Caco-2 (cell line): ENCODE measurements around the gene HOXA5. TPM values are rescaled to one million over a fixed set of nuclear protein-coding genes. Genes with fewer than 3 reads are reported as not detected.
A peak's percentile ranks its signal among the peaks of the same experiment; 100 is the strongest.

Experiments
- BruUV-seq: library from RNA; stranded (reverse); fragments of 400-500 nt; replicated peaks from 2 replicates; lab custom pipeline; 2021; lab: Mats Ljungman, UMichigan
- CTCF ChIA-PET: fragments of 300-600 bp; sonication (Branson Sonifier 250); formaldehyde crosslinking; loops from one replicate; lab custom pipeline; 2022; ENCODE audit warnings: antibody characterized with exemption; lab: Charles Lee
- POLR2A ChIA-PET: fragments of 300-600 bp; sonication (Branson Sonifier 250); formaldehyde crosslinking; loops from one replicate; lab custom pipeline; 2022; ENCODE audit warnings: antibody characterized with exemption; lab: Charles Lee
- DNase-seq, 2 experiments: peaks; one replicate each; pipeline versions ENCODE4 v3.0.0 to v3.0.0-alpha.2; 2020 to 2022
- H3K27me3 ChIP-seq: replicated peaks from 2 replicates; pipeline ENCODE4 v1.6.0; 2011; ENCODE audit warnings: low read length; ENCODE audit not compliant: control insufficient read depth, insufficient read depth
- H3K36me3 ChIP-seq: 2 replicates; pipeline ENCODE4 v1.5.1; 2011; ENCODE audit warnings: low read length; ENCODE audit not compliant: control insufficient read depth, insufficient read depth
- H3K4me1 ChIP-seq: fragments of 250-450 bp; sonication (Bioruptor Pico); 2 replicates; pipeline ENCODE4 v1.5.1; 2020; ENCODE audit warnings: mild to moderate bottlenecking
- H3K4me3 ChIP-seq: 2 replicates; pipeline ENCODE4 v1.5.1; 2011; ENCODE audit warnings: low read depth, mild to moderate bottlenecking, control low read depth, low read length
- H3K9me3 ChIP-seq: fragments of 250-450 bp; sonication (Bioruptor Pico); 2 replicates; pipeline ENCODE4 v1.5.1; 2020; ENCODE audit warnings: mild to moderate bottlenecking, moderate library complexity
- H3K27ac Mint-ChIP-seq: one replicate; pipeline ENCODE4 v1.8.0; 2022; ENCODE audit warnings: mixed read lengths; ENCODE audit not compliant: unreplicated experiment
- H3K27me3 Mint-ChIP-seq: one replicate; pipeline ENCODE4 v1.8.0; 2022; ENCODE audit warnings: mixed read lengths; ENCODE audit not compliant: insufficient read depth, unreplicated experiment
- H3K36me3 Mint-ChIP-seq: one replicate; pipeline ENCODE4 v1.8.0; 2022; ENCODE audit warnings: mild to moderate bottlenecking, mixed read lengths; ENCODE audit not compliant: insufficient read depth, unreplicated experiment
- H3K4me1 Mint-ChIP-seq: one replicate; pipeline ENCODE4 v1.8.0; 2022; ENCODE audit warnings: low read depth, mixed read lengths; ENCODE audit not compliant: unreplicated experiment
- H3K4me3 Mint-ChIP-seq: one replicate; pipeline ENCODE4 v1.8.0; 2022; ENCODE audit warnings: mild to moderate bottlenecking, moderate library complexity, mixed read lengths; ENCODE audit not compliant: unreplicated experiment
- H3K9me3 Mint-ChIP-seq: one replicate; pipeline ENCODE4 v1.8.0; 2022; ENCODE audit warnings: mixed read lengths; ENCODE audit not compliant: unreplicated experiment
- CTCF ChIP-seq, 2 experiments: fragments of 200-600 bp in 1 of 2; IDR thresholded peaks; 1 replicate in 1 of 2; 2 replicates in 1 of 2; pipeline versions ENCODE4 v1.5.1 to v1.8.0; 2011 to 2022; ENCODE audit warnings: antibody characterized with exemption in 1 of 2, control low read depth in 1 of 2, inconsistent platforms in 1 of 2, low read depth in 1 of 2, low read length in 1 of 2, mild to moderate bottlenecking in 1 of 2, moderate library complexity in 1 of 2; ENCODE audit not compliant: insufficient read depth in 1 of 2, severe bottlenecking in 1 of 2, unreplicated experiment in 1 of 2
- intact Hi-C: fragments of 100-400 bp; cut with micrococcal nuclease; formaldehyde crosslinking; loops from one replicate; pipeline ENCODE4 v1.10.0; 2022; ENCODE audit not compliant: unreplicated experiment
- total RNA-seq: library from RNA; stranded (reverse); gene quantifications from 2 replicates; pipeline ENCODE4 v1.2.3, GENCODE V29; 2022

HOXA5 gene
- total RNA-seq, 1 experiment from 2014 or later = 4.9 TPM

GRCh38 chr7:27175626-27176523 is 32.4 kb upstream of the HOXA5 start:
- Mint-ChIP-seq H3K4me3 (no peak overlapping the region), H3K36me3 (peaks cover 10% of the 10 kb centered on the region), H3K27ac (no peak overlapping the region), H3K27me3 (no peaks in the 10 kb centered on the region), H3K9me3 (no peaks in the 10 kb centered on the region), H3K4me1 (peaks cover 11% of the 10 kb centered on the region)
- no peak overlapping the region for H3K4me3 ChIP-seq
- H3K27me3 ChIP-seq = peaks cover 2% of the 10 kb centered on the region
- POLR2A ChIA-PET = no interaction called here
- intact Hi-C loops = no loop called here
- TF ChIP-seq CTCF (IDR thresholded peaks at IDR 0.05; ENCODE audit: insufficient read depth in 1 of 2, low read depth in 1 of 2, low read length in 1 of 2, severe bottlenecking in 1 of 2, unreplicated experiment in 1 of 2) = no peak
- no peaks in the 10 kb centered on the region for H3K9me3 ChIP-seq
- BruUV-seq = no TSS peak
- CTCF ChIA-PET = interaction anchor here (0.8 kb wide), 1 partner anchor 10 kb away, joined by 3 read pairs; no protein-coding TSS in a partner anchor
- DNase-seq = peak in 1 of 2 experiments; percentile 26
- no peaks in the 10 kb centered on the region for H3K36me3 ChIP-seq
- peaks cover 8% of the 10 kb centered on the region for H3K4me1 ChIP-seq

GRCh38 chr7:27174874-27175625 is 31.6 kb upstream of the HOXA5 start:
- DNase-seq = peak in 1 of 2 experiments; percentile 29
- H3K36me3 Mint-ChIP-seq = peaks cover 10% of the 10 kb centered on the region
- TF ChIP-seq CTCF (IDR thresholded peaks at IDR 0.05; ENCODE audit: insufficient read depth in 1 of 2, low read depth in 1 of 2, low read length in 1 of 2, severe bottlenecking in 1 of 2, unreplicated experiment in 1 of 2) = no peak
- CTCF ChIA-PET = no interaction called here
- H3K27ac Mint-ChIP-seq = no peak overlapping the region
- Histone ChIP-seq H3K4me3 (no peak overlapping the region), H3K9me3 (no peaks in the 10 kb centered on the region), H3K27me3 (peaks cover 2% of the 10 kb centered on the region), H3K36me3 (no peaks in the 10 kb centered on the region), H3K4me1 (peaks cover 12% of the 10 kb centered on the region)
- H3K27me3 Mint-ChIP-seq = no peaks in the 10 kb centered on the region
- no TSS peak for BruUV-seq
- no peaks in the 10 kb centered on the region for H3K9me3 Mint-ChIP-seq
- H3K4me1 Mint-ChIP-seq = peaks cover 11% of the 10 kb centered on the region
- POLR2A ChIA-PET = no interaction called here
- intact Hi-C loops = no loop called here
- peak overlapping the region; percentile 74 for H3K4me3 Mint-ChIP-seq
